Activated T-cell treated with anti-CD3 and anti-CD28 coated beads for 24 hours (primary cell): ENCODE measurements around the gene HNRNPAB.

Source experiments
- DNase-seq: peaks from one replicate; pipeline ENCODE4 v3.0.0-alpha.2; 2020; ENCODE audit warnings: low read depth

Gene HNRNPAB

GRCh38 chr5:178204182-178204934, at the start of gene HNRNPAB:
Gene HNRNPAB (plus strand): TSS chr5:178204533. CDS start chr5:178204838, 305 bp downstream.
- DNase-seq = peak; percentile 93

- DNase-seq = no peak
Measured at GRCh38 chr5:178155065-178155464, 49.3 kb upstream of the HNRNPAB start.

- no peak for DNase-seq
Measured at GRCh38 chr5:178160176-178160575, 44.2 kb upstream of the HNRNPAB start.

GRCh38 chr5:178162481-178162880, 41.9 kb upstream of the HNRNPAB start:
- no peak for DNase-seq

- DNase-seq = peak; percentile 90
Measured at GRCh38 chr5:178163772-178164735, 40.3 kb upstream of the HNRNPAB start.

- no peak for DNase-seq
Measured at GRCh38 chr5:178165581-178165980, 38.8 kb upstream of the HNRNPAB start.

GRCh38 chr5:178170455-178170854, 33.9 kb upstream of the HNRNPAB start:
- DNase-seq = no peak

- DNase-seq = no peak
Measured at GRCh38 chr5:178174456-178174855, 29.9 kb upstream of the HNRNPAB start.

- no peak for DNase-seq
Measured at GRCh38 chr5:178176791-178177190, 27.5 kb upstream of the HNRNPAB start.

GRCh38 chr5:178177569-178177968, 26.8 kb upstream of the HNRNPAB start:
- DNase-seq = no peak

GRCh38 chr5:178180141-178180863, 24.0 kb upstream of the HNRNPAB start:
- no peak for DNase-seq

- no peak for DNase-seq
Measured at GRCh38 chr5:178182158-178182876, 22.0 kb upstream of the HNRNPAB start.

GRCh38 chr5:178186427-178186826, 17.9 kb upstream of the HNRNPAB start:
- no peak for DNase-seq

- DNase-seq = no peak
Measured at GRCh38 chr5:178187014-178187413, 17.3 kb upstream of the HNRNPAB start, which contains the start of gene GMCL2. Gene GMCL2 (minus strand): TSS chr5:178187371. CDS start chr5:178187299, 72 bp downstream.

- no peak for DNase-seq
Measured at GRCh38 chr5:178189433-178189832, 14.9 kb upstream of the HNRNPAB start.

GRCh38 chr5:178191661-178192060, 12.7 kb upstream of the HNRNPAB start:
- DNase-seq = no peak

- no peak for DNase-seq
Measured at GRCh38 chr5:178192244-178192643, 12.1 kb upstream of the HNRNPAB start.

GRCh38 chr5:178192787-178193186, 11.5 kb upstream of the HNRNPAB start:
- DNase-seq = no peak

GRCh38 chr5:178193251-178193809, 11.0 kb upstream of the HNRNPAB start:
- DNase-seq = no peak

GRCh38 chr5:178194026-178194425, 10.3 kb upstream of the HNRNPAB start:
- DNase-seq = no peak

- no peak for DNase-seq
Measured at GRCh38 chr5:178196281-178196812, 8.0 kb upstream of the HNRNPAB start.
